Suppressor macrophage (primary cell): ENCODE measurements around the gene TCEAL1.
"Not testable (repeated sequence)": the region's sequence is repeated elsewhere in the genome, so short reads cannot be mapped to it uniquely, and the experiment has no call there.

ENCODE experiments used
- DNase-seq, 4 experiments: peaks; one replicate each; pipeline ENCODE4 v3.0.0-alpha.2; 2020 to 2022

TCEAL1 gene

DNA sequence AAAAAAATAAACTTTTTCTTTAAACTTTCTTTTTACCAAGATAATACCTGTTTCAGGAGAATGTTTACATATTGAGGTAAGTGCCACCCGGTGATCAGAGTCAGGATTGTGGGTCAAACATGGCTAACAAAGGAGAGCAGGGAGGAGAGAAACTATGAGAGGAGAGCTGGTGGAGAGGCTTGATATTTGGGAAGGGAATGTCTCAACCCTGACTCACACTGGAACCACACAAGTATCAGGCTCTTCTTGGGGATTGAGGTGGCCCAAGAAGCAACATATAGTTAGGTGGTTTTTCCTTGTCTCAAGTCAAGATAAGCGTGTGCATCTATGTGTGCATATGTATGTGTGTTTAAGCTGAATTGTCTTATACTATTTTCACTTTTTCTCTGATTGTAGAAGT lies 6.7 kb downstream of the TCEAL1 start:
- DNase-seq: no peak

DNA sequence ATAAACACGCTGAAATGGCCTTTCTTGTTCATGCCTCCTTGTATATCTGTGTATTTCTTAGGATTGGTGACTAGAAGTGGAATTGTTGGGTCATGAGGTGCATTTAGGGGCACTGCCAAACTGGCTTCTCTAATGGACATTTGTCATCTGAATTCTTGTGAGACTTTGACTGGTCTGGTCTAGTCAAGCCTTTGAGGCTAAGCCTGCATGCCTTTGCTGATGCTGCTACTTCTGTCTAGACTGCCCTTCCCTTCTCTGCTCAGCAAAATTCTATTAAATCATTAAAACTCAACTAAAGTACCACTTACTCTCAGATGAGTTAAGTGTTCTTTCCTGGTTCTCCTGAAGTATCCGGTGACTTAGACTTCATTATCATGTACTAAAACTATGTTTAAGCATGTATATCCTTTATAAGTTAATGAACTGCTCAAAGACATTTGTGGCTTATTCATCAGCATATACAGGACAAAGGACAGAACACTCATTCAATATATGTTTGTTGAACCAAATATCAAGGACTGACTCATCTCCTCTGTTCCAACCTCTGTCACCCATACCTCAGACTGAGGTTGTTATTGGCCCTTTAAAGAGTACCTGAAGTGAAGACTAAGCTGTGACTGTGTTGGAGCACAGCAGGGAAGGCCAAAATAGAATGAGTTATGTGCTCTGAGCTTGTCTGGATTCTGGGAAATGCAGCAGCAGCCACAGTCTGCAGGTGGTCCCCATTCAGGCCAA lies 9.0 kb downstream of the TCEAL1 start:
- DNase-seq: no peak

DNA sequence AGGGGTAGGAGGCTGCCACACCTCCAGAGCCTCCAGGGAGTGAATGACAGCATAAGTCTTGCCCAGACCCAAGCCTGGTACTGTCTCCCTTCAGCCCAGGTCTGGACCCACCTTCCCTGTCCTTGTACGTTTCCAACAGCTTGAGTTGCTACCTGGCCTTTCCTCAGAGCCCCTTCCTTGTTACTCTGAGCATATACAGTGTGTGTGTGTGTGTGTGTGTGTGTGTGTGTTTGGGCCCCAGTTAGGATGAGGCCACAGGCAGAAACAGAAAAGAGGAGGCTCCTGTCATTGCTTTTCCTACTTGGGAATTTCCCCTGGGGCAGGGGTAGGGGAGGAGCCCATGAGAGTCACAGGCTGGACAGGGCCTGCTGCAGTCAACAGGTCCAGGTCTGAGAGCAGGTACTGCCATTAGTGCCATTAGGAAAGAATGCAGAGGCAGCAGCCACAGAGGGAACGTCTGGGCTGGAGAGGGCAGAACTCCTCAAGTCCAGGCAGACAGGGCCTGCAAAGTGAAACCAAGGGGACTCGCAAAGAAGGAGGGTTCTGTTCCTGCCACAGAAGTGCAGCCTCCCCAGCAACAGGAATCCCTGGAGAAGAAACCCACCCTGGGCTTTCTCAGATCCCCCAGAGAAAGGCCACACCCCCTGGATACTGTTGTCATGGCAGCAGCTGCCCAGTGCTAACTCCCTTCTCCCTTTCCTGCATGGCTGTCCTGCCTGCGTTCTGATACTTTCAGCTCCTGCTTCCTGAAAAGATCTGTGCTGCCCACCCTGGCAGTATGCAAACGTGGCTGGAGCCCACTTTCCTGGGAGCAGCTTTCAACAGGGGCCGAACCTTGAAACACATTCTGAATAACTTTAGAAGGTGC lies 9.9 kb downstream of the TCEAL1 start:
- DNase-seq: not testable (repeated sequence)

DNA sequence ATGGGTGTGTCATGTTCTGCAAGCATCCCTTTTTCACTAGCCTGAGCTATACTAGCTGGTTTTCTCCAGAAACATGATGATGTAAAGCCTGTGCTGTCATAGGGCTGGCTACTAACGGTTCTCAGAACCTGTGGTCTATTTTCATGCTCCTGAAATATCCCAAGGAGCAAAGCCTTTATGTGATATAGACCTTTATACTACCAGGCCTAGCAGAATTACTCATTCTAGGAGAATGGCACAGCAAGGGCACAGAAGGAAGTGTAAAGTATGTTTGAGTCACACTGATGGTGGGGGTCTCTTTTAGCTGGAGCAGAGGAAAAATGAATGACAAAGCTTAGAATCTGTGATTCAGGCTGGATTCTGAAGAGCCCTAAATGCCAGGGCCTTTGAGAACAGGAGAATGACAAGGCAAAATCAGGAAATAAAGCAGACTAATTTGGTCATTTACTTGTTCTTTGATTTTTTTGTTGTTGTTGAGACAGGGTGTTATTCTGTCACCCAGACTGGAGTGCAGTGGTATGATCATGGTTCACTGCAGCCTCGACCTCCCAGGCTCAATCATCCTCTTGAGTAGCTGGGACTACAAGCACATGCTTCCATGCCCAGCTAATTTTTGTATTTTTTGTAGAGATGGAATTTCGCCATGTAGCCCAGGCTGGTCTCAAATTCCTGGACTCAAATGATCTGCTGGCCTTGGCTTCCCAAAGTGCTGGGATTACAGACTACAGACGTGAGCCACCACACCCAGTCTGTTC lies 11.8 kb downstream of the TCEAL1 start:
- DNase-seq: no peak

DNA sequence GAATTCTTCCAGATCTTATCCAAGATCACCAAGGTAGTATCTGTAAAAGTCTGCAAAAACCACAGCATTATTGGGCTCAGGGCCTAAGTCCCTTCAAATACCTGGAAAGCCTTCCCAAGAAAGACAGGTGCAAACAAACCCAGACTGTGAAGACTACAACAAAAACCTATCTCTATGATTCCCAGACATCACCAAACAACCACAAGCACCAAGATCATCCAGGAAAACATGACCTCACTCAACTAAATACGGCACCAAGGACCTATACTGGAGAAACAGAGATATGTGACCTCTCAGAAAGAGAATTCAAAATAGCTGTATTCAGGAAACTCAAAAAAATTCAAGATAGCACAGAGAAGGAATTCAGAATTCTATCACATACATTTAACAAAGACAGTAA lies 15.3 kb downstream of the TCEAL1 start:
- no peak for DNase-seq

DNA sequence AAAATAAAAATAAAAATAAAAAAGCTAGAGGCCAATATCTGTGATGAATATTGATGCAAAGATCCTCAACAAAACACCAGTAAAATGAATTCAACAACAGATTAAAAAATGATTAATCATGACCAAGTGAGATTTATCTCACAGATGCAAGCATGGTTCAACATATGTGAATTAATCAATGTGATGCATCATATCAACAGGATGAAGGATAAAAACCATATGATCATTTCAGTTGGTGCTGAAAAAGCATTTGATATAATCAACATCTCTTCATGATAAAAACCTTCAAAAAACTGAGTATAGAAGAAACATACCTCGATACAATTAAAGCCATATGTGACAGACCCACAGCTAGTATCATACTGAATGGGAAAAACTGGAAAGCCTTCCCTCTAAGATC lies 18.9 kb downstream of the TCEAL1 start:
- no peak for DNase-seq

DNA sequence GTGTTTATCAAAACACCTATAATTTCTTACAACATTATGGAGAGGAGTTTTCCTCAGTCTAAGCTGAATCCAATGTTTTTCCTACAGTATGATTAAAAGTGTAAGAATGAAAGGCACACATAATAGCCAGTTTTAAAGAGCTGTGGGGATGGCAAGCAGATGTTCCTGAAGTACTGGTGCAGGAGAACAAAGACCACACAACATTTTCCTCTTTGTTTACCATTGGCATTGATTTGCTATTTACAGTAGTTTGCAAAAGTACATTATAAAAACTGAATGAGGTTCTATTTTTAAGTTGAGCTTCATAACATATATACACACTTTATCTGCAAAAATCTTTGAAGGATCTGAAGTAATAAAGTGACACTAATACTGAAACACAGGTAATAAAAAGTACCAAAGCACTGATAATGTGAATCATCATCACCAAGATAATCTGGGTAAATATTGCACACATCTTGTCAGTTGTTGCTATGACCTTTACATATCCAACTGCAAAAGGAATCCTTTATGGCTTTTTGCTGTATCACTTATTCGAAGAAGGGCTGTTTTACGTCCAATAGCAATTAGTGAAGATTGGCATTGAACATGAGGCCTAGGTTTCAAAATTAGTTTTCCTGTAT lies 22.5 kb downstream of the TCEAL1 start:
- no peak for DNase-seq

DNA sequence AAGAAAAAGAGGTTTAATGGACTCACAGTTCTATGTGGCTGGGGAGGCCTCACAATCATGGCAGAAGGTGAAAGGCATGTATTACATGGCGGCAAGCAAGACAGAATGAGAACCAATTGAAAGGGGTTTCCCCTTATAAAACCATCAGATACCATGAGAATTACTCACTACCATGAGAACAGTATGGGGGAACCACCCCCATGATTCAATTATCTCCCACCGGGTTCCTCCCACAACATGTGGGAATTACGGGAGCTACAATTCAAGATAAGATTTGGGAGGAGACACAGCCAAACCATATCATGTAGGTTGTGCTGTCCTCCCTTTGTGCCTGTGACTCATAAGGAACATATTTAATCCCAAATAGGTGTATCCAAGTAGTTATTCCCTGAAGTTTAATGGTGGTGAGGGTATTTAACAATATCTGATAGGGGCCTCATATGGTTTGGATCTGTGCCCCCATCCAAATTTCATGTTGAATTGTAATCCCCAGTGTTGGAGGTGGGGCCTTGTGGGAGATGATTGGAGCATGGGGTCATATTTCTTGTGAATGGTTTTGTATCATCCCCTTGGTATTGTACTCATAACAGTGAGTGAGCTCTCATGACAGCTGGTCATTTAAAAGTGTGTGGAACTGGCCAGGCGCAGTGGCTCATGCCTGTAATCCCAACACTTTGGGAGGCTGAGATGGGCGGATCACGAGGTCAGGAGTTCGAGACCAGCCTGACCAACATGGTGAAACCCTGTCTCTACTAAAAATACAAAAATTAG lies 26.6 kb downstream of the TCEAL1 start:
- not testable (repeated sequence) for DNase-seq

DNA sequence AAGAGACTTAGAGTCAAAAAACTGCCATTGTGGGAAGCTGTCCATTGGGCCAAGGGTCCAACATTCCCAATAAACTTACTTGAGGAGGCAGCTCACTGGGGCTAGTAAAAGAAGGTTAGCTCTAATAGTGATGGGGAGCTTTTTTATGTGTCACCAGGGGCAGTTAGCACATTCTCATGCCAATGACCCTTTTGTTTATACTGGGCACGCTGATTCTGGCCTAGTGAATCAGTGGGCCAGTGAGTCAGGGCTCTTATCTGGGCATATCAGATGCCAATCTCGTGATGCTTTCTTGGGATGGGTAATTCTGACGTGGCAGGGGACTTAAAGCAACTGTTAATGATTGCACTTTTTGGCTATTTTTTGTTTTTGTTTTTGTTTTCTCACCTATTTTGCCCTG lies 27.8 kb downstream of the TCEAL1 start:
- no peak for DNase-seq

DNA sequence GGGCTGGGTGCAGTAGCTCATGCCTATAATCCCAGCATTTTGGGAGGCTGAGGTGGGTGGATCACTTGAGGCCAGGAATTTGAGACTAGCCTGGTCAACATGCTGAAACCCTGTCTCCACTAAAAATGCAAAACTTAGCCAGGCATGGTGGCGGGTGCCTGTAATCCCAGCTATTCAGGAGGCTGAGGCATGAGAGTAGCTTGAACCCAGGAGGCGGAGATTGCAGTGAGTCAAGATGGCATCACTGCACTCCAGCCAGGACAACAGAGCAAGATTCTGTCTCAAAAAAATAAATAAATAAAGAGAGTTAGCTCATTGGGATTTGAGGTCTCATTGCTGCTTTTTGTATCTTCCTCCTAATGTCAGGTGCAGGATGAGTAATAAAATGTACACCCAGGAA lies 28.3 kb downstream of the TCEAL1 start:
- DNase-seq: not testable (repeated sequence)

DNA sequence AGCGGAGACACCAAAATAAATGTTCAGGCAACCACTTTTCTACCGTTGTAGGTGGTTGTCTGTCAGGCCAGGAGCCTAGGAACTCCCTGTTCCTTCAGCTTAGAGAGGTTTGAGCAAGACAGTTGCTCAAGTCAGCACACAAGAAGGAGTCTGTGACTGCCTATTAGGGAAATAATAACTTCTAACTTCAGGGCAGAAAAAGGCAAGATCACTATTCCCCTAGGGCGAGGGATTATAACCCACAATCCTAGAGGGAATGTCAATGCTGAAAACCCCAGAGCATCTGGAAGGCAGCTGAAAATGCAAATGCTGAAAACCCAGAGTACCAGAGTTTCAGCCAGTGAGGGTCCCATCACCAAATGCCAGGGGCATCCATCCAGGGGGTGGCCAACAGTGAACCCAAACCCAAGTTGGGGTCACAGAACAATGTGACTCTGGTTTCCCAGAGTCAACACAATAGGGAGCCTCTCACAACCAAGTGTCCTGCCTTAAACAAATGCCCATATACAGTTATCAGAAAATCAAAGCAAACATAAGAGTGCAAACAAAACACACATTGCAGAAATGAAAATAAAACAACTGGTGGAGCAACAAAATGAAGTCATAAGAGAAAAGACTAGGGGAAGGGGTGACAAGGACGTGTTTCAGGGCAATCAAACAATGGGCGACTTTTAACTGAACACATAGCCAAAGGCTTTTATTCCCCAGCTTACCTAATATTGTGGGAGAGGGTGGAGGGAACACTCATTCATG lies 30.1 kb downstream of the TCEAL1 start:
- DNase-seq: no peak

DNA sequence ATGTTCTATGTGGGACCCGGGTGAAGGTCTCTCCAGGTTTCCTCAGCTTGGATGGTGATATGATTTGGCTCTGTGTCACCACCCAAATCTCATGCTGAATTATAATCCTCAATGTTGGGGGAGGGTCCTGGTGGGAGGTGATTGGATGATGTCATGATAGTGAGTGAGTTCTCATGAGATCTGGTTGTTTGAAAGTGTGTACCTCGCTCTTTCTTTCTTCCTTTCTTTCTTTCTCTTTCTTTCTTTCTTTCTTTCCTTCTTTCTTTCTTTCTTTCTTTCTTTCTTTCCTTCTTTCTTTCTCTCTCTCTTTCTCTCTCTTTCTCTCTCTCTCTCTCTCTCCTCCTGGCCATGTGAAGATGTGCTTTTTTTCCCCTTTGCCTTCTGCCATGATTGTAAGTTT lies 30.7 kb downstream of the TCEAL1 start:
- DNase-seq: not testable (repeated sequence)

DNA sequence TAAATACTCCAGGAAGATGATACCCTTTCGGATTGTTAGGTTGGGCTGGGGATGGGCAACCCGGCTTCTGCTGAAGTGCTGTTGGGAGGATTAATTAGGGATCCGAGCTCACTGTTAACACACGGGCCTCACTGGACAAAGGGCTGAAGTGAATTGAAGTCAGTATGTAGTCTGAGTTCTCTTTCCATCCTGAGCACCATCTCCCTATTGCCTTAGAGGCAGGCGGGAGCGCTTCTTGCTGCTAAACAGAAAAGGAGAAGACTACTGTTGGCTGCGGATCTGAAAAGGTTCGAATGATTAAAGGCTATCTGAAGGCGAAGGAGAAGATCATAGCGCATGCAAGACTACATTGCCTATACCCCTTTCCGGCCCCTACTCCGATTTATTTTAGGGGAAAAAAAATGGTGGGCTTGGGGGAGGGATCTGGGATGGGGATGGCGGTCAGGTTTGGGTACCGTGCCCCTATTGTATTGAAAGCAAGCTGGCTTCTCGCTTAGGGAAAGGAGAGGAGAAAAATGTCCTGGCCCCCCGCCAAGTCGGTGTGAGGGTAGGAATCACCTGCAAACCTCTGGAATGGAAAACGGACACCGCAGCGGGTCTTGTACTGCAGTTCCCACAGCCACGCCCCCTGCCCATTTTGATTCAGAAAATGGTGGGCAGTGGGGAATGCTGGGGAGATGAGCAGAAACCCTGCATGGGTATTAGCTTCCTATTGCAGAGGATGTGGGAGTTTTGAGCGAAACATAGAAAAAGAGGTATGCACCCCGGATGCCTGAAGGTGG lies 35.4 kb downstream of the TCEAL1 start:
- no peak for DNase-seq

DNA sequence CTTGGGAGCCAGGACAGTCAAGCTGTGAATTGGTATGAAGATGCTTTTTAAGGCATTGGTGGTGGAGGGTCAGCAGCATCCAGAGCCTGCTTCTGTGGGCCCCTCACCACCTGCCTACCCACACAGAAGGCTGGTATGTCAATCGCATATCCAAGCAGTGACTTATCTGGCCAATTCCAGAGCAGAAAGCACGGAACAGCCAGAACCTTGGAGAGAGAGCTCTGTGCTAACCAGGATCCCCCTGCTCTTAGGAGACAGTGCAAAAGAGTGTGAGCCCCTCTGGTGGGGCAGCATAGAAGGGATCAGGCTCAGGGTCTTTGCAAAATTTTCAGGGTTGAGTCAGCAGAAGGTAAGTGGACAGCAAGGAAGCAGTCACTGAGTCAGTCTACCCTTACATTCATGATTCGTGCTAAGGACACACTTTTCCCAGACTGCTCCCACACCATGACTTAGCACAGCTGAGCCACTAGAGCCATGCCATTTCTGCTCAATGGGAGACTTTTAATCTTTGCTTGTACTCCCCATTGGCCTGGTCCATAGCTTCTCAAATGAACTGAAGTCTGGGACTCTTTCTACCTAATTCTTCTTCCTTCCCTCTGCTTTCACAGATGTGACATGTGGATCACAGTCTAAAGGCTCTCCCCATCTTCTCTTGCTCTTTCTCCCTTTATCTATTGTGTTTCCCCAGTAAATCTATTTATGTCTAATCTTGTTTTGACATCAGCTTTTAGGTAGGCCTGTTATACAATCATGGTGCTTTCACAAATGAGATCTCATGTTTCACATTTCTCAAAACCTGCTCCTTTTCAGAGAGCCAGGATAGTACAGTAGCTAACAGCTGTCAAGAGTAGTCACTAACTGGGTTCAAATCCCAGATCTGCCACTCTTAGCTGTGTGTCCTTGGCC lies 37.7 kb downstream of the TCEAL1 start:
- DNase-seq: no peak

DNA sequence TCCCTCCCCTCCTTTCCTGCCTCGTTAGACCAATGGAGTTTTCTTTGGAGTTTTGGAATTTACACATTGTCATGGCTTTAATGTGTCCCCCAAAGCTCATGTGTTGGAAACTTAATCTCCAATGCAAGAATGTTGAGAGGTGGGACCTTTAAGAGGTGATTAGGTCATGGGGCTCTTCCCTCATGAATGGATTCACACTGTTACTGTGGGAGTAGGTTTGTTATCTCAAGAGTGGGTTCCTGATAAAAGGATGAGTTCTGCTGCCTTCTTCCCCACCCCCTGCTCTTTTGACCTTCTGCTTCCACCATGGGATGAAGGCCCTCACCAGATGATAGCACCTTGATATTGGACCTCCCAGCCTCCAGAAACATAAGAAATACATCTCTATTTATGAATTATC lies 41.0 kb downstream of the TCEAL1 start:
- no peak for DNase-seq

DNA sequence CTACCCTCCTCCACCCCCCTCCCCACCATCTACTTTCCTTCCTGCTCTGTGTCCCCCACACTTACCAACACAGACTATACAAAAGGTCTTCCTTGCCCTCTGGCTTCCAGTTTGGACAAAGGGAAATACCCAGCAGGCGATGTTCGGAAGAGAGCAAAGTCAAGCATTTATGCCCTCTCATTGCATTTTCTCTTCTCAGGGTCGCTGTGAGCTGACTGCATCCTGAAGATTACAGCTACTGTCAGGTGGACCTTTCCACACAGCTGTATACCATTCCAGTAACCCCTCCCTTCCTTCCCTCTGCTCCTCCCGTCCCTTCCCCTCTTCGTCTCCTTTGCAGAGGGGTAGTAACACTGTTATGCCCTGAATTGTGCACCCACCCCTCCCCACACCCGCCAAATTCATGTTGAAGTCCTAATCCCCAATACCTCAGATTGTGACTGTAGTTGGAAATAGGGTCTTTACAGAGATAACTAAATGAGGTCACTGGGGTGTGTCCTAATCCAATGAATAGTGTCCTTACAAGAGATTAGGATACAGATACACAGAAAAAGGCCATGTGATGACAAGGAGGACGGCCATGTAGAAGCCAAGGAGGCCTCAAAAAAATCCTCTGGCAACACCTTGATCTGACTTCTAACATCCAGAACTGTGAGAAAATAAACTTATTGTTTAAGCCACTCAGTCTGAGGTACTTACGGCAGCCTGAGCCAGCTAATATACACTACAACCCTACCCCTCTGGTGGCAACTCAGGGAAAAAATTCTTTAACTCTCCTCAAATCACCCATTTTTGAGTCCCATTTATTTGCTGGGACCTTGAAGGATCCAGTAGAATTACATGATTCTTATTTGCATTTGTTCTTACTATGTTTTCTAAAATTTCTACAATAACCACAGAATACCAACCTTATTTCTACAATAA lies 46.0 kb downstream of the TCEAL1 start:
- no peak for DNase-seq

DNA sequence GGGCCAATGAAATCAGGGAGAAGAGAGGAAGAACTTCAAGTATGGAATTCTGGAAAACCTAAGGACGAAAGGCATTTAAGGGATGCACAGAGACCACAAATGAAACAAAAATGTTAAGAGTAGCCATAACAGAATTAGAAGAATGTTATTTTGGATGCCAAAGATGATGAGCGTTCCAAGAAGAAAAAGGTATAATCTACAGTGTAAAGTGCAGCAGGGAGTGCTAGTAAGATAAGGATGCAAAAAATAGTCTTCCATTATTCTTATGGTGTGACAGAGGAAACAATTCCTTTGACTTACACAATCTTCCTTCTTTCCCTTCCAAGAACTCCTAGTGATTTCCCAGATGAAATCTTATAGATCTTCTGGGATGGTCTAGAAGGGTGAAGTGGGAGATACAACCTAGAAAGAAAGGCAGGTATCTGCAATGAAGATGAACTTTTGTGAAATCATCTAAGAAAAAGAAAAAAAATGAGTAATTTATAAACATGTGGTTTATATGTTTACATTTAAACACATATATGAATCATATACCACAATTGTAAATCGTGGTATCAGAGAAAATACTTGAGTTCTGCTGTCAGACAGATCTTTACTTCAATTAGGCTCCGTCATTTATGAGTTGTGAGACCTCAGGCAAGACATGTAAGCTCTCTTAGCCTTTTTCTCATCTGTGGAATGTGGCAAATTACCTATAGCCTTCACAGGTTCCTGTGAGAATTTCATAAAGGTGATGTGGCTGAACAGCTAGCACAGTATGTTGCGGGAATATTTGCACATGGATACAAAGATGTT lies 49.6 kb downstream of the TCEAL1 start:
- no peak for DNase-seq
